Upper lobe of left lung (tissue), 4 donors: ENCODE measurements around the gene TRAFD1.

Source experiments
- EP300 ChIP-seq, 4 donors: sonication (generic); formaldehyde crosslinking; IDR thresholded peaks; one replicate each; pipeline ENCODE4 v1.5.1; 2017; ENCODE audit warnings: antibody characterized with exemption in 4 of 4, control low read depth in 2 of 4
- TF ChIP-seq, protein P1 (sequence below), 6 experiments: fragments of 450-650 bp in 4 of 6; fragments of 200-600 bp in 2 of 6; sonication (generic) in 2 of 6; IDR thresholded peaks; one replicate each; pipeline ENCODE4 v1.5.1; 2016 to 2019; ENCODE audit warnings: antibody characterized with exemption in 6 of 6

DNA sequence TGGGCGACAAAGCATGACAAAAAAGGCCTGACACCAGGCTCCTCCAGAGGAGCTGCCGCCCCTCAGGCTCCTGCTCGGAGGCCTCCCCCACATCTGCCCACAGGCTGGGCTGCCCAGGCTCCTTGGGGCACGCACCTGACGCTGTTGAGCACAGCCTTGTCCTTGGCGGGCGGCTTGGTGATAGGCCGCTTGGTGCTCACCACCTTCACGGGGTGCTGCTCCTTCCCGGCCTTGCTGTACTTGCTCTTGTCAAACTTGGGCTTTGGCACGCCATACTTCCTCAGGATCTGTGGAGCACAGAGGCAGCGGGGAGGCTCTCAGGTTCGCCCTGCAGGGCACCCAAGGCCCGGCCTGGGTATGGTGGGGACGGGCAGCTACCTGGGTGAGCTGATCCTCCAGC is 53.4 kb downstream of the TRAFD1 start:
- TF ChIP-seq, protein P1, sequence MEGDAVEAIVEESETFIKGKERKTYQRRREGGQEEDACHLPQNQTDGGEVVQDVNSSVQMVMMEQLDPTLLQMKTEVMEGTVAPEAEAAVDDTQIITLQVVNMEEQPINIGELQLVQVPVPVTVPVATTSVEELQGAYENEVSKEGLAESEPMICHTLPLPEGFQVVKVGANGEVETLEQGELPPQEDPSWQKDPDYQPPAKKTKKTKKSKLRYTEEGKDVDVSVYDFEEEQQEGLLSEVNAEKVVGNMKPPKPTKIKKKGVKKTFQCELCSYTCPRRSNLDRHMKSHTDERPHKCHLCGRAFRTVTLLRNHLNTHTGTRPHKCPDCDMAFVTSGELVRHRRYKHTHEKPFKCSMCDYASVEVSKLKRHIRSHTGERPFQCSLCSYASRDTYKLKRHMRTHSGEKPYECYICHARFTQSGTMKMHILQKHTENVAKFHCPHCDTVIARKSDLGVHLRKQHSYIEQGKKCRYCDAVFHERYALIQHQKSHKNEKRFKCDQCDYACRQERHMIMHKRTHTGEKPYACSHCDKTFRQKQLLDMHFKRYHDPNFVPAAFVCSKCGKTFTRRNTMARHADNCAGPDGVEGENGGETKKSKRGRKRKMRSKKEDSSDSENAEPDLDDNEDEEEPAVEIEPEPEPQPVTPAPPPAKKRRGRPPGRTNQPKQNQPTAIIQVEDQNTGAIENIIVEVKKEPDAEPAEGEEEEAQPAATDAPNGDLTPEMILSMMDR (IDR thresholded peaks at IDR 0.05), result no peak
- no peak for TF ChIP-seq EP300 (IDR thresholded peaks at IDR 0.05)
